ENCODE results near the gene CLCA2. TPM values are rescaled to one million over a fixed set of nuclear protein-coding genes. Genes with fewer than 3 reads are reported as not detected.

The CLCA2 gene
- total RNA-seq, 1 experiment from 2014 or later = not detected

- no peak for DNase-seq (ENCODE audit: low spot score)
- Histone ChIP-seq H3K36me3 (ENCODE audit: insufficient read depth, low read length, poor library complexity, severe bottlenecking) (no peaks in the 10 kb centered on the region), H3K4me1 (ENCODE audit: insufficient read depth, low read length, poor library complexity, severe bottlenecking) (no peaks in the 10 kb centered on the region), H3K27me3 (replicated peaks; ENCODE audit: insufficient read depth, low read depth, low read length, poor library complexity) (no peaks in the 10 kb centered on the region), H3K9me3 (ENCODE audit: low read depth, low read length, poor library complexity, severe bottlenecking) (no peaks in the 10 kb centered on the region), H3K4me3 (ENCODE audit: low read depth, low read length, poor library complexity, severe bottlenecking) (no peak overlapping the region), H3K27ac (ENCODE audit: low read depth, low read length, poor library complexity, severe bottlenecking) (no peak overlapping the region)
- ChIA-PET CTCF (no interaction called here), POLR2A (ENCODE audit: low non-redundant PET) (no interaction called here)
- TF ChIP-seq EZH2 (IDR thresholded peaks at IDR 0.05; ENCODE audit: borderline replicate concordance, low read depth, low read length, poor library complexity, severe bottlenecking) = no peak
- TF ChIP-seq, protein P1, sequence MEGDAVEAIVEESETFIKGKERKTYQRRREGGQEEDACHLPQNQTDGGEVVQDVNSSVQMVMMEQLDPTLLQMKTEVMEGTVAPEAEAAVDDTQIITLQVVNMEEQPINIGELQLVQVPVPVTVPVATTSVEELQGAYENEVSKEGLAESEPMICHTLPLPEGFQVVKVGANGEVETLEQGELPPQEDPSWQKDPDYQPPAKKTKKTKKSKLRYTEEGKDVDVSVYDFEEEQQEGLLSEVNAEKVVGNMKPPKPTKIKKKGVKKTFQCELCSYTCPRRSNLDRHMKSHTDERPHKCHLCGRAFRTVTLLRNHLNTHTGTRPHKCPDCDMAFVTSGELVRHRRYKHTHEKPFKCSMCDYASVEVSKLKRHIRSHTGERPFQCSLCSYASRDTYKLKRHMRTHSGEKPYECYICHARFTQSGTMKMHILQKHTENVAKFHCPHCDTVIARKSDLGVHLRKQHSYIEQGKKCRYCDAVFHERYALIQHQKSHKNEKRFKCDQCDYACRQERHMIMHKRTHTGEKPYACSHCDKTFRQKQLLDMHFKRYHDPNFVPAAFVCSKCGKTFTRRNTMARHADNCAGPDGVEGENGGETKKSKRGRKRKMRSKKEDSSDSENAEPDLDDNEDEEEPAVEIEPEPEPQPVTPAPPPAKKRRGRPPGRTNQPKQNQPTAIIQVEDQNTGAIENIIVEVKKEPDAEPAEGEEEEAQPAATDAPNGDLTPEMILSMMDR (conservative IDR thresholded peaks at IDR 0.05; ENCODE audit: low read depth, low read length) = no peak
- intact Hi-C loops (cut with micrococcal nuclease; ENCODE audit: unreplicated experiment) = loop anchor here (10.0 kb wide), 1 partner anchor 266 kb away; no protein-coding TSS in a partner anchor
- no TSS peak for BruUV-seq (replicated peaks)
Measured at GRCh38 chr1:86478416-86479156, 54.6 kb downstream of the CLCA2 start.

- intact Hi-C loops (cut with micrococcal nuclease; ENCODE audit: unreplicated experiment) = no loop called here
- H3K4me3 ChIP-seq (ENCODE audit: low read depth, low read length, poor library complexity, severe bottlenecking) = no peak overlapping the region
- H3K27ac ChIP-seq (ENCODE audit: low read depth, low read length, poor library complexity, severe bottlenecking) = no peak overlapping the region
- H3K4me1 ChIP-seq (ENCODE audit: insufficient read depth, low read length, poor library complexity, severe bottlenecking) = peaks cover 6% of the 10 kb centered on the region
- no peaks in the 10 kb centered on the region for H3K9me3 ChIP-seq (ENCODE audit: low read depth, low read length, poor library complexity, severe bottlenecking)
- no peaks in the 10 kb centered on the region for H3K36me3 ChIP-seq (ENCODE audit: insufficient read depth, low read length, poor library complexity, severe bottlenecking)
- no peak for TF ChIP-seq EZH2 (IDR thresholded peaks at IDR 0.05; ENCODE audit: borderline replicate concordance, low read depth, low read length, poor library complexity, severe bottlenecking)
- TF ChIP-seq, protein P1 (conservative IDR thresholded peaks at IDR 0.05; ENCODE audit: low read depth, low read length) = no peak
- no peak for DNase-seq (ENCODE audit: low spot score)
- BruUV-seq (replicated peaks) = no TSS peak
- ChIA-PET POLR2A (ENCODE audit: low non-redundant PET) (no interaction called here), CTCF (no interaction called here)
- H3K27me3 ChIP-seq (replicated peaks; ENCODE audit: insufficient read depth, low read depth, low read length, poor library complexity) = no peaks in the 10 kb centered on the region
Measured at GRCh38 chr1:86481966-86482365, 58.0 kb downstream of the CLCA2 start.

- Histone ChIP-seq H3K36me3 (ENCODE audit: insufficient read depth, low read length, poor library complexity, severe bottlenecking) (no peaks in the 10 kb centered on the region), H3K27me3 (replicated peaks; ENCODE audit: insufficient read depth, low read depth, low read length, poor library complexity) (no peaks in the 10 kb centered on the region), H3K9me3 (ENCODE audit: low read depth, low read length, poor library complexity, severe bottlenecking) (no peaks in the 10 kb centered on the region), H3K4me1 (ENCODE audit: insufficient read depth, low read length, poor library complexity, severe bottlenecking) (peaks cover 8% of the 10 kb centered on the region), H3K27ac (ENCODE audit: low read depth, low read length, poor library complexity, severe bottlenecking) (no peak overlapping the region), H3K4me3 (ENCODE audit: low read depth, low read length, poor library complexity, severe bottlenecking) (no peak overlapping the region)
- no TSS peak for BruUV-seq (replicated peaks)
- ChIA-PET POLR2A (ENCODE audit: low non-redundant PET) (no interaction called here), CTCF (interaction anchor here (0.6 kb wide), 1 partner anchor 458 kb away, joined by 4 read pairs; no protein-coding TSS in a partner anchor)
- no peak for TF ChIP-seq EZH2 (IDR thresholded peaks at IDR 0.05; ENCODE audit: borderline replicate concordance, low read depth, low read length, poor library complexity, severe bottlenecking)
- TF ChIP-seq, protein P1 (conservative IDR thresholded peaks at IDR 0.05; ENCODE audit: low read depth, low read length) = no peak
- DNase-seq (ENCODE audit: low spot score) = peak; percentile 87
- intact Hi-C loops (cut with micrococcal nuclease; ENCODE audit: unreplicated experiment) = no loop called here
Measured at GRCh38 chr1:86487131-86487810, 63.3 kb downstream of the CLCA2 start.

All from A673 (cell line).